NCI-H2196 (cell line): ENCODE data around the gene KCNH1.
"Not testable (repeated sequence)": the region's sequence is repeated elsewhere in the genome, so short reads cannot be mapped to it uniquely, and the experiment has no call there.

Experiments used
- DNase-seq: peaks from one replicate; lab custom pipeline; 2025; ENCODE audit not compliant: unreplicated experiment; lab: John Stamatoyannopoulos, UW

KCNH1 gene

DNA sequence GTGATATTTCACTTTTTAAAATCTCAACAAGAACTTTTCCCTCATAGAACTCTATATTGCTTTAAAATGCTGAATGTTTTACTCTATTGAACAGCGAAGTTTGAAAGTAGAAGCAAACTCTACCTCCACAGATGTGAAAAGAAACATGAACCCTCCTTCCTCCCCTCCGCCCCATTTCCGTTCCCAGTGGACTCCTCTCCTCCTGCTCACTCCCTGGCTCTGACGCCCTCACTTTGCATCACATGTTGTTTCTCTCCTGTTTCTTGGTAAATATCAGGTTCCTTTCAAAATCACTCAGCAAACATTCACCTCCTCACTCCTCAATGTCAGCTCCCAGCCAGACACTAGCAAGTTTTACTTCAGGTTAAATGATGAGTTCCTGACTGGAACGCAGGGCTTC lies 34.6 kb downstream of the KCNH1 start:
- DNase-seq: no peak

DNA sequence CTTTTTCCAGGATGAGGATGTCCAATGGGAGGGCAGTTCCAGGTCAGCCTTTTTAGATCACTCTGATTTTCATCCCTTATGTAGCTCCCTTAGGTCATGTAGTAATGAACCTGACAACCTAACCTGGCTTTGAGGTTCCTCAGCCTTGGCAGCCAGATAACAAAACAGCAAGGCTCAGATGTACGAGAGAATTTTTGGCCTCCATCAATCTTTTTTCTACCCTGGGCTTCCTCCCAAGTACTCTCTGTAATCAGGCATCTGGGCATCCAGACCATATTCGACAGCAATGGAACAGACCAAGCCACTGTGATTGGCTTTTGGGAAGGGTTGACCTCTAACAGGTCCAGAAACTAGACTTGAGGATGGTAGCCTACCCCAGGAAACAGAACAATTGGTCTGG lies 38.6 kb downstream of the KCNH1 start:
- DNase-seq: no peak

DNA sequence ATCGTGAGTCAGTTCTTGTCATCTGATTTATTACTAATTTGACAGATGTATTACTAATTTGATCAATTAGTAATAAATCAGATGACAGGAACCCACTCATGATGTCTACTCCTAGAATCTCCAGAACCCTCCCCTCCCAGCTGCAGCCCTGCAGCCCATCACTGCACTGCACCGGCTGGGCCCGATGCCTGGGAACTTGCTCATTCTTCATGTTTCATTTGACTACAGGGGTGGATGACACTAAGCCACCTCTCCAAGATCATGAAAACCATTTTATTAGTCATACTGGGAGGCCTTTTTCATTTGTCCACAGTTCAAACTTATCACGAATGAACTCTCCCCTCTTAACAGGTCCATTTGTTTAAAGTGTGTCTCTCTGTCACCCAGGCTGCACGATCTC lies 41.0 kb downstream of the KCNH1 start:
- no peak for DNase-seq

DNA sequence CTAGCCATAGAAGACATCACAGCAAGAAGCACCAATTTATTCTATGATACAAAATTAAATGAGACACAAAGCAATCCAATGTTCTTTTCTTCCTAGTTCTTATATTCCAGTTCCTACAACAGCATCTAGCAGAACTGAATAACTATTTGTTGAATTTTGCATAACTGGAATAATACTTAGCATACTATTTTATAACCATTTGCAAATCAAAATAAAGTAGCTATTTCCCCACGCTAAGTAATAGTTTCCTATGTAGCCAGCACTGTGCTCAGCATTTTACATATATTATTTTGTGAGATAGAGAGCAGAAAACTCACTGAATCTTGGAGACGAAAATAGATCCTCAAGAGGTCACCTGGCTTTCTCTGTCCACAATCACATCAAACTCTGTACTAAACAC lies 42.1 kb downstream of the KCNH1 start:
- no peak for DNase-seq

DNA sequence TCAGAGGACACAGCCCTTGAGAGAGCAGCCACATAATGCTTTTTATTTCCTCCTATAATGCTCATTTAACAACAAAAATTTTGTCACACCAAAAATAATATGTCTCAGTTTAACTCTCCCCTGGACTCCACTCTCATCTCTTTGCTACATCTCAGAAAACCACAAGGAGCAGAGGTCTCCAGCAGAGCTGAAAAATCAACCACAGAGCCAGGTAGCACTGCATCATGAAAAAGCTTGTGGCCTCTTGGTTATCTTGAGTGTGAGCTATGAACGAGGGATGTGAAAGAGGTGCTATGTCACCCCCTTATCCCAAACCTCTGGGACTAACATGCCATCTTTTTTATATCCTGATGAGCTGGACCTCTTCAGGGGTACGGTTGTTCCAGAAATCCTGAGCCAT lies 44.4 kb downstream of the KCNH1 start:
- no peak for DNase-seq

DNA sequence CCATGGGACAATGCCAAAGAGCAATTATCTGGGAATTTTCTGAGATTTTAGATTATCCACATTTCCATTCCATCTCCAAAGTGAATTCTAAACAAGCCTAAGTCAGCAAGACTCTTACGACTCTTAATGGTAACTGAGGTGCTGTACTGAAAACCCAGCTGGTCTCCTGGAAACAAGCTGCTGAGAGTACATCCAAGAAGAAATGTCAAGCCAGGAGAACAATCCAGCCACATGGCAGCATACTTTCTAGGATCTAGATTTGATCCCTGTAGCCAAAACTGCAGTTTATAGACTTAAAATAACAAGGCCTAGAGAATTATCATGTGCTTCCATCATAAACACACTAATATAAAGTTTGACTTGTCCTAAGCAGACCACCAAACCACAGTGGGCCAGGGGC lies 45.8 kb downstream of the KCNH1 start:
- DNase-seq: no peak

DNA sequence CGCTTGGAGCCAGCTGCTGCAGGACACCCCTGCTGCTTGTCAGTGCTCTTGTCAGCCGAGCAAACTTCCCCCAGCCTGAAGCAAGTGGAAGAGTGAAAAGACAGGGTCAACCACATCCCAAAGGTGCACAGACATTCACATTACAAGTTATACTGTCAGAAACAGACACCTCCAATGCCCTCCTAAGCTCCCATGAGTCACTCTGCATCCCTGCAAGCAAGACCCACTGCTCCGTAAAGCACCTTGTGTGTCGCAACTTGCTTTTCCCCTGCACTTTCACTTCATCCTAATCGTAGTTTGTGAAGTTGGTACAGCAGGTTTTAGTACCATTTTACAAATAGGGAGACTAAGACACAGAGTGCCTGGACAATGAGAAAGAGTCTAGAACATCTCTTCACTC lies 51.1 kb downstream of the KCNH1 start:
- no peak for DNase-seq

DNA sequence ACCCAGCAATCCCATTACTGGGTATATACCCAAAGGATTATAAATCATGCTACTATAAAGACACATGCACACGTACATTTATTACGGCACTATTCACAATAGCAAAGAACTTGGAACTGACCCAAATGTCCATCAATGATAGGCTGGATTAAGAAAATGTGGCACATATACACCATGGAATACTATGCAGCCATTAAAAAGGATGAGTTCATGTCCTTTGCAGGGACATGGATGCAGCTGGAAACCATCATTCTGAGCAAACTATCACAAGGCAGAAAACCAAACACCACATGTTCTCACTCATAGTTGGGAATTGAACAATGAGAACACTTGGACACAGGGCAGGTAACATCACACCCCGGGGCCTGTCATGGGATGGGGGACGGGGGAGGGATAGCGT lies 52.5 kb downstream of the KCNH1 start:
- not testable (repeated sequence) for DNase-seq

DNA sequence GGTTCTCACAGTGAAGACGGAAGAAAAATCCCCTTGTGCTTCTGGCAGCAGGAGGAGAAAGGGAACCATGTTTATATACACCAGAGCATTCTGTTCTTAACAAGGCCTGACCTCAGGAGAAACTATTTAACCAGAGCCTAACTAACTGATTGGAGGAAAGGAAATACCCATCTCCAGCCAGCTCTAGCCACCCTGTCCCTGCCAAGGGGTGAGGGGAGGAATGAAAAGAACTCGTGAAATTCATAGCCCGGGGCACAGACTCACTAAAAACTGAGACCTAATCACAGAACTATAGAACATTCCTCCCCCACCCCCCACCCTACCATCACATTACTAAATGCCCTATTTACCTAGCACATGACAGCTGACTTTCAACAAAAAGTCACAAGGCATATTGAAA lies 65.0 kb downstream of the KCNH1 start:
- no peak for DNase-seq

DNA sequence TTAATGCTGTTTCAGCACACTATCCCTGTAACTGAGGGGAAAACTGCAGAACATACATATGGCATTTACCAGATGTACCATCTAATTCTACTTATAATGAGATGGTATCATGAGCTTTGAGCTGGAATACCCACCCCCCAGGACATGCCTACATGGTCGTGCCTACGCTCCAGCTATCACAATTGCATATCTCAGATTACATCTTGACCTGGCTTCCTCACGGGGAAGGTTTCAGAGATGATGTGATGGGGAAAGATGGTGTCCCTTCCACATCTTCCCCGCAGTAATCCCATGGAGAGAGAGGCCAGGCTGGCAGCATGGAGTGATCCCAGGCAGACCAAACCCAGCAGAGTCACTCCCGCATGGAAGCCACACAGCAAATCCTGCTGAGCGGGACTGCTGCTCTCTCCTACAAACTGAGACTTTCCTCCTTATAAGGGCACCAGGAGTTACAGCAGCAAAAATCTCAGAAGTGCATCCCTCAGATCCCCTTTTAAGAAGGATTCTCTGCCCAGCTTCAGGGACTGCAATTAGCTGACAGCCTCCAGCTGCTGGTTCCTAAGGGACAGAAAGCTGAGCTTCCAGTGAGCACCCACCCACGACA lies 67.1 kb downstream of the KCNH1 start:
- DNase-seq: no peak

DNA sequence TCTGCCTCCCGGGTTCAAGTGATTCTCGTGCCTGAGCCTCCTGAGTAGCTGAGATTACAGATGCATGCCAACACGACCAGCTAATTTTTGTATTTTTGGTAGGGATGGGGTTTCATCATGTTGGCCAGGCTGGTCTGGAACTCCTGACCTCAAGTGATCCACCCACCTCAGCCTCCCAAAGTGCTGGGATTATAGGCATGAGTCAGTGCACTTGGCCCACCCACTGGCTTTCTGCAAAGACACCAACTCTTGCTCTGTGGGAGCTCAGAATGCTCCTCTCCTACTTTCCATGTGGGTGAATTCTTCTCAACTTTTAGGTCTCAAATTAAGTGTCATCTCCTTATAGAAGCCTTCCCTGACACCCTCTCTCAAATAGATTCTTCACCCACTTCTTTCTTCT lies 92.1 kb downstream of the KCNH1 start:
- DNase-seq: not testable (repeated sequence)

DNA sequence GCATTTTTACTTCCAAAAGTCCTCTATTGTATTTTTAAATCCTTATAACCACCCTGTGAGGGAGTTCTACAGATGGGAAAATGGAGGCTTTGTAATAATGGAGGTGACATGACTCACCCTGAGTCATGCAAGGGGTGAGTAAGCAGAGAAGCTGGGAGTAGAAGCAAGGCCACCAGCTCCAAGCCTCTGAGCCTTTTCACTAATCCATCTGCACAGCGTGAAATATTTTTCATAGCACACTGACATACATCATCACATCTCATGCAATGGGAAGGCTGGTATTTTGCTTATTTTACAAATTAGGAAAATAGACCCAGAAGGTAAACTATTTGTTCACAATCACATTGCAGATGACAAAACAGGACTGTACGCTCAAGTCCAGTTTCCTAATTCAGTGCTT lies 96.9 kb downstream of the KCNH1 start:
- DNase-seq: no peak

DNA sequence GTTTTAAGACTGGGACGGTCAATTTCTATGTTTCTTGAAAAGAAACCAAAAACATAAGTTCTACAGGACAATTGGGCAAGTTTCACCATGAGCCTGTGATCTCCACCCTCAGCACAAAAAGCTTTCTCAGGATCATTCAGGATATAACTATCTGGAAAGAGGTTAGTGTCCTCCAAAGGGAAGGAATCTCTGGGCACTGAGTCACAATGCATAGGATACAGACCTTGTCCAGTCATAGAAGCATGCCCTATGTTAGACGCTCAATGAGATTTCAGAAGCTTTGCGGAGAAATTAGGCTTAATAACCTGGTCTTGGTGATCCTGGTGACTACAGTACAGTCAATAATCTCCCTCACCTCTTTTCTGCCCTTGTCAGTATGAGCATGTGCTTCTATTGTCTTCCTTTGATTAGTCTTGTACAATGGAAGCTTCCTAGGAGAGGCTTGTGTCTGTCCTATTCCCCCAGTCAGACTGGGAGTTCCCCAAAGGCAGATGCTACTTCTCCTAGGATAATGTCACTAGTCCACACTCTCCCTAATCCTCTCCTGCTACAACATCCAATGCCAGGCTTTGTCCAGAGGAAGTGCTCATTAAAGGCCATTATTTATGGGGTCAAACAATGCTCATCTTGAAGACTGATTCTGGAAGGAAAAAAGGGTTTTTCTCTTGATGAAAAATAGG lies 97.4 kb downstream of the KCNH1 start:
- DNase-seq: no peak

DNA sequence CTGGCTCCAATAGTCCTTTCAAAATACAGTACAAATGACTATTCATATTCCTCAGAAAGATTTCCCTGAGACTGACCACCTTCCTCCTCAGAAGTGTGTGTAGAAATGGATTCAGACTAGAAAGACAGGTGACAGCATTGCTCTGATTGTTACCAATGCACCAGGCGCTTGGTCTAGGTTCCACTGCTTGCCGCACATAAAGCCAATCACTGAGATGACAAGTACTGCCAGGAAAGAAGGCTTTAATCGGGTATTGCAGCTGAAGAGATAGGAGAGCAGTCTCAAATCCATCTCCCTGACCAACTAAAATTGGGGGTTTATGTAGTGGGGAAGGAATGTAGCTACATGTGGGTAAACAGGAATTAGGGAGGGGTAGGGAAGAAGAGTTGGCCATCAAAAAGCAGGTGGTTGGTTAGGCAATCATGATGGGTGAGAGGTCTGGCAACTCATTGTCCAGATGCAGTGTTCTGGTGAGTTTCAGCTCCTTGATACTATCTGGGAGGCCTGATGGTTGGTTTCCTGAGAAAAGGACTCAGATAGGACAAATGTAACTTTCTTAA lies 98.0 kb downstream of the KCNH1 start:
- no peak for DNase-seq

DNA sequence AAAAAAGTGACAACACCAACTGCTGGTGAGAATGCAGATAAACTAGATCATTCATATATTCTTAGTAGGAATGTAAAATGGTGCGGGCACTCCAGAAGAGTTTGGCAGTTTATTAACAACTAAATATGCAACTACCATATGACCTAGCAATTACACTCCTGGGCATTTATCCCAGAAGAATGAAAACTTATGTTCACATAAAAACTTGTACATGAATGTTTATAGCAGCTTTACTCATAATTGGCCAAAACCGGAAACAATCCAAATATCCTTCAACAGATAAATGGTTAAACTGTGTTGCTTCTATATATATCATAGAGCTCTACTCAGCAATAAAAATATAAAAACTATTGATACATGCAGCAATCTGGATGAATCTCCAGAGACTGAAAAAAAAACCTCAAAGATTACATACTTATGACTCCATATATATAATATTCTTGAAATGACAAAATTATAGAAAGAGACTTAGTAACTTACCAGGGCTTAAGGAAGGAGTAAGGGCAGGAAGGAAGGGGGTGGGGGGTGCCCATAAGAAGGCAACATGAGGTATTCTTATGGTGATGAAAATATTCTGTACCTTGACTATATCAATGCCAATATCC lies 99.9 kb downstream of the KCNH1 start:
- no peak for DNase-seq

DNA sequence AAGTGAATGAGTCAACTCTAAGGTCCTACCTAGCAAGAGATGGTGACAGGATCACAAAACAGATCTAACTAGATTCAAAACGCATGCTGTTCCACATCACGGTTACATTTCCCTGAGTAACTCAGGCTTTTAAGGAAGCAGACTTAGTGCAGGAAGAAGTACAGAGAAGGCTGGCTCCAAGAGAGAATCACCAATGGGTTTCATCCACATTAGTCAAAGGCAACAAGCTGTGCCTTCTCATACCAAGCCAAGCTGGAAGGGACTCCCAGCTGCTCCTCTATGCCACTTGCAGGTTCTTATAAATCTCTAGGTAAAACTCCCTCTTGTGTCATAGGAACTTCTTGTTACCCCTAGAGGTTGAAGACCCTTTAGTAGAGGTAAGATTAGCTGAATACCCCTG lies 109.0 kb downstream of the KCNH1 start:
- DNase-seq: no peak

DNA sequence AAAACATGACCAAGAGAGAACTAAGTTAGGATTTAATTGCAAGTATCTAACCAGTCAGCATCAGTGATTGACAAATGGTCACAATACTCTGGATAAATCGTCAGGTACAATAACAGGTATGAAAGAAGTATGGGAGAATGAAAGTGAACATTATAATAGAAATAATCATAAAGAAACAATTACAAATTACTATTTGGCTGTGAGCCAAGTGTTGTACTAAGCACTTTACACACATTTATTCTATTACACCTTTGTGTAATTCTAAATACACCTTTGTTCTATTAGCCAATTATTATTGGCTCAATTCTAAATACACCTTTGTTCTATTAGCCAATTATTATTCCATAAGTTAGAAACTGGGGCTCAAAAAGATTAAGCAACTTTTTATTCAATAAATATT lies 114.7 kb downstream of the KCNH1 start:
- no peak for DNase-seq

DNA sequence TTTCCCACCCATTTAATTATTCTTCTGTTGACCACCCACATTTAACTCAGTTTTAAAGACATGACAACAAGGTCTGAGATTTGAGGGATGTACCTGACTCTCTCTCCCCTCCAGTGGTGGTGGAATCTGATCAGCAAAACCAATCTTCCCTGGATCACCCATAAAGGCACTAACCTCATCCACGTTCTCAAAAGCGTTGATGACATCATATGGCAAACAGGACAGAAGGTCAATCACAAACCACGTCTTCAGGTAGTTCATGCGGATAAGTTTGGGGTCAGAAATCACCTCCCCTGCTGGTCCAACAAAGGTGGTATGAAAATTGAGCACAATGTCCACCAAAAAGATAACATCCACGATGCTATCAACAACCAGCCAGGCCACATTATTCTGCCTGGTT lies 115.3 kb downstream of the KCNH1 start:
- DNase-seq: no peak

DNA sequence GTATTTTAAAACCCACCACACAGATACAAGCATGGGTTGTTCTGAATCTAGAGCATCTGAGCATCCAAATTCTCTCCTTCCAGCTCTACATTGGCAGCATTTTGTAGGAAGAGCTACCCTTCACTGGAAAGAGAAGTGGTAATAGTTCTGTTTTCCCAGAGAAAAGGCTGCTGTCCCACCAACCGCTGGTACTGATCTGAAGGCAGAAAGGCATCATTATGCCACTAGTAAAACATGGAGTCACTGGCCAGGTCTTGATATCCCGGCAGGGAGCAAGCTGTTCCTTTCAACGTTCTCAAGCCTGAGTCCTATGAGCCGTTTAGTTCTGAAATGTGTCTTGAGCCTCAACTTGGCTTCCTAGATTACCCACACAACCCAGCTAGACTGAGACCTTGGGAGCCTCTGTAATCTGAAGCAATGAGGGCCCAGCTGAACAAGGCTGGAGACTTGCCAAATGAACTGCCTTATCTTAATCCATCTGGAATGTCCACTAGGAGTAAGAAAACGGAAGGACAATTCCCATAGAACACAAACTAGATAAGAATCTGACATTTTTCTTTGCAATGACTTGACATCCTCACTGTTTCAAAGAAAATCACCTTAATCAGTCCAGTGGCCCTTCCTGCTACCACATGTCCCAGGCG lies 116.8 kb downstream of the KCNH1 start:
- DNase-seq: no peak

DNA sequence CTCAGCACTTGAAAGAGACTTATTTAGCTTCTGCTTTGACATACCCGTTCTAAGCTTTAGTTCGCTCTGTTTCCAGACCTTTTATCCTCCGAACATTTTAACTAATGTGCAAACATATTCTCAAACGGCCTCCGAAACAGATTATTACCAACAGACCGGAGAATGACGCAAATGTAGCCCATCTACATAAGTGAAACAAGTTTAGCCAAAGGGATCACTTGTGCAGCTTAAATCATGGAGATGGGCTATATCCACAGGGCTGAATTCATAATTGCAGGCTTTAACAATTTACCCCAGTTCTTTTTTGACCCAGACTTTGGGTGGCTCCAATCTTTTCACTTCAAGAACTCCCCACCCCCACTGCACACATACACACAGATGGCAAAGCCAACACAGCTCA lies 119.7 kb downstream of the KCNH1 start:
- no peak for DNase-seq

DNA sequence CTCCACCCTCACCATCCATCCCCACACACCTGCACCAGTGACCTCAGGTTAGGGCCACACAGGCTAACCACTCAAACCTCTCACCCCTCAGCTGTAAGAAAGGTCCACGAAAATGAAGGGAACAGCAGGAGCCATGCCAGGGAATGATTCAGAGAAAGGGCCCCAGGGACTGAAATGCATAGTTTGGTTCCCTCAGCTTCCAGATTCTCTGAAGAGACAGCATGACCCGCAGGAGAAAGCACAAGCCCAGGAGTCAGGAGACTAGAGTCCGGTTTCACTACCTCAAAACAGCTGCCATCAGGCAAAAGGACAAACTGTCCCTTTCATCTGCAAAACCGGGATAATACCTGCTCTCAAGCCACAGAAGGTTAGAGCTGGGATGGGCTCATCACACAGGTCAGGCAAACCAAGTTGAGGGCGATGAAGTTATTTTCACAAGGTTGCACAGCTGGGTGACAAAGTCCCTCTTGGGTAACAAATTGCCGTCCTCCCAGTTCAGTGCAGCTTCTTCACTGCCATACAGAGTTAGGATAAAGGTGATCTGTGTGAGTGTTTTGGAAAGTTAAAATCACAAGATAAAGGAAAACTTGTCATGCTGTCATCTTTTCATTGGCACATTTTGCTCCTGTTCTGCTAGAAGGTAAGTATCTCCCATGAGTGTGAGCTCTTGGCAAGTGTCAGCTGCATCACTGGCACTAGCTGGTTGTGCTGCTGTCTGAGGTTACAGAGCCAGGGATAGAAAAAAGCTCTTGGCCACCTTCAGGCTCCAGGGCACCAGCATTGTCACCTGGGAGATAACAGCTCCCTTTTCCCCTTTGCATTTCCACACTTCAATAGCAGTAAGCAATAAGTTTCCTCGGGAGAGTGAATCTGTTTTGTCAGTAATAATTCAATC lies 120.4 kb downstream of the KCNH1 start:
- no peak for DNase-seq
